Activated CD4-positive, alpha-beta T cell treated with anti-CD3 and anti-CD28 coated beads, Interleukin-2, amount 10 ng/mL, durations not matched to agents 7 days and 5 days (primary cell): ENCODE measurements around the gene EEF1AKMT2. TPM values are rescaled to one million over a fixed set of nuclear protein-coding genes. Genes with fewer than 3 reads are reported as not detected.
A peak's percentile ranks its signal among the peaks of the same experiment; 100 is the strongest.

Source experiments
- CTCF ChIA-PET: fragments of 350-600 bp; sonication (Branson Sonifier 250); formaldehyde crosslinking; loops from one replicate; lab custom pipeline; 2021; ENCODE audit warnings: antibody characterized with exemption; lab: Charles Lee
- POLR2A ChIA-PET: fragments of 350-600 bp; sonication (Branson Sonifier 250); formaldehyde crosslinking; loops from one replicate; lab custom pipeline; 2021; ENCODE audit warnings: antibody characterized with exemption; lab: Charles Lee
- DNase-seq: peaks from one replicate; pipeline ENCODE4 v3.0.0-alpha.2; 2020
- H3K27ac Mint-ChIP-seq: one replicate; pipeline ENCODE4 v1.8.0; 2021; ENCODE audit warnings: mild to moderate bottlenecking, moderate library complexity, mixed read lengths
- H3K27me3 Mint-ChIP-seq: one replicate; pipeline ENCODE4 v1.8.0; 2021; ENCODE audit warnings: mixed read lengths
- H3K36me3 Mint-ChIP-seq: one replicate; pipeline ENCODE4 v1.8.0; 2021; ENCODE audit warnings: low read depth, mixed read lengths
- H3K4me1 Mint-ChIP-seq: one replicate; pipeline ENCODE4 v1.8.0; 2021; ENCODE audit warnings: mixed read lengths
- H3K4me3 Mint-ChIP-seq: one replicate; pipeline ENCODE4 v1.8.0; 2021; ENCODE audit warnings: mild to moderate bottlenecking, moderate library complexity, mixed read lengths
- H3K9me3 Mint-ChIP-seq: one replicate; pipeline ENCODE4 v1.8.0; 2021; ENCODE audit warnings: mixed read lengths
- total RNA-seq, 2 experiments: library from RNA; stranded (reverse); gene quantifications; one replicate each; pipeline ENCODE4 v1.2.3, GENCODE V29; 2021

EEF1AKMT2 gene
- total RNA-seq, 2 experiments from 2014 or later, result 23.5 to 28.3 TPM

DNA sequence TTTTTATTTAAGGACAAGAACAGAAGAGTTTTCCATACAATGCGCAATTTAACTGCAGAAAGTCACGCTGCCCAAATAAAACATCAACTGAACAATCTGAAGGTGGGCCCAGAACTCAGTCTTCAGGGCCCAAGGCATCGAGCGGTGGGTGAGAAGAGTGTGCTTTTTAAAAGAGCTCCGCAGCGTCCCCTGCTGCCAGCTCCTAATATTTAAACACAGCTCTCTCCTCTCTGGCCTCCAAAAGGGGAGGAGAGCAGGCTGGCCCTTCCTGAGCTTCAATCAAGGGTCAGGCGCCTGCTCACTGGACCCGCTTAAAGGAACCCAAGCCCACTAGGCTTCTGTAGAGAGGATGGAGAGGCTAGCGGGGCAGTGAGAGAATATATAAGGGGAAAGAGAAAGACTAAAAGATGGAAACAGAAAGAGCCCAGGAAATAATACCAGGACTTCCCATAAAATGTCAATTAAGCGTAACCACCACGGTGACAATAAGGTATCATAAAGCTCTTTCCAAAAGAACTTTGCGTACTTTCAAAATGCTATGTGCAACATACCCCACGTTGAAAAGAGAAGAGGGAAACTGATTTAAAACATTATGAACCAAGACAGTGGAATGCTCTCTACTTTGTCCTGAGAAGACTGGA lies 50.3 kb downstream of the EEF1AKMT2 start:
- CTCF ChIA-PET, result interaction anchor here (0.7 to 3.9 kb wide), 43 partner anchors 8 to 270 kb away, joined by 3 to 29 read pairs (median 4); no protein-coding TSS in a partner anchor
- Mint-ChIP-seq H3K4me1 (peaks cover 75% of the 10 kb centered on the region), H3K4me3 (peak overlapping the region; percentile 98)

DNA sequence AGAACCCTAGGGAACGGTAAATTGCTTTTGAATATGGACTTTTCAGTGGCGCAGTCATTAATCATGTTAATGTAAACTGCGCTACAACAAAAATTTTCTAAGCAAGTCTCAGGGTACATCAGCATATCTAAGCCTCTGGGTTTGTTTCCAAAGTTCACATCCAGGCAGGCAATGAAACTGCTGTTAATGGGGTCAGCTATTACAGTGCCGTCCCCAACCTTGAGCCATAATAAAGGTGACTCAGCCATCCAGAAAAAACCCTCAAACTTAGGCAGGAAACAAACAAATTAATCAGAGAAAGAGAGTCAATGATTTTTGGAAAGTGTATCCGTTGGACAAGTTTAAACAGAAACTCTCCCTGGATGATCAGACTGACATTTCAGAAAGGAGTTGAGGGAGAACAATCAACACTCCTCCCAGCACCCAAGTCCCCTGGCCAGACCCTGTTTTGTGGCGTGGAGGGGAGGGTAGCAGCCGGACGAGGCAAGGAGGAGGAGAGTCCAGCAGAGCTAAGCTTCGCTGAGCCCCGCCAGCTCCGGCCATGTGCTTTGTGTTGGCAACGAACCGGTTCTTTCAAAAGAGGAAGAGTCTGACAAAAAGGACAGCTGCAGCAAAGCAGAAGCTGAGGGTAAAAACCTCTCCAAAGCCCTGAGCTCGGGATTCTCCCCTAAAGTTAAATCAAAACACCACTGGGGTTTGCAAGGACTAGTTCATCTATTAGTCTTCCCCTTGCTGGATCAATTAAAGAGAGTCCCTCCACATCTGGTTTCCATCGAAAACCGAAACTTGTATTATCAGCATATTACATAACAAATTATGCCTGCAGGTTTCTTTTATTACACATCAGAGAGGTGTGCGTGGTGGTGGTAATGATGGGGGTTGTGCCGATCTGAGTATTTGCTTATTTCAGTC lies 51.1 kb downstream of the EEF1AKMT2 start:
- Mint-ChIP-seq H3K4me3 (peak overlapping the region; percentile 98), H3K9me3 (no peaks in the 10 kb centered on the region), H3K4me1 (peaks cover 82% of the 10 kb centered on the region), H3K27me3 (peaks cover 9% of the 10 kb centered on the region), H3K36me3 (peaks cover 26% of the 10 kb centered on the region), H3K27ac (peak overlapping the region; percentile 81)
- ChIA-PET CTCF (interaction anchor here (0.7 to 3.9 kb wide), 42 partner anchors 9 to 213 kb away, joined by 3 to 29 read pairs (median 4); no protein-coding TSS in a partner anchor), POLR2A (interaction anchor here (0.6 to 1.0 kb wide), 3 partner anchors 69 to 176 kb away, joined by 3 to 4 read pairs (median 4); no protein-coding TSS in a partner anchor)
- DNase-seq, result no peak

More for the DNA sequence above, 50.3 kb downstream of the EEF1AKMT2 start:
- peak; percentile 79 for DNase-seq
- no peaks in the 10 kb centered on the region for H3K9me3 Mint-ChIP-seq
- H3K36me3 Mint-ChIP-seq, result peaks cover 22% of the 10 kb centered on the region
- POLR2A ChIA-PET, result interaction anchor here (0.9 to 1.0 kb wide), 2 partner anchors 20 to 70 kb away, joined by 3 to 4 read pairs; no protein-coding TSS in a partner anchor
- peak overlapping the region; percentile 81 for H3K27ac Mint-ChIP-seq
- H3K27me3 Mint-ChIP-seq, result peaks cover 9% of the 10 kb centered on the region

DNA sequence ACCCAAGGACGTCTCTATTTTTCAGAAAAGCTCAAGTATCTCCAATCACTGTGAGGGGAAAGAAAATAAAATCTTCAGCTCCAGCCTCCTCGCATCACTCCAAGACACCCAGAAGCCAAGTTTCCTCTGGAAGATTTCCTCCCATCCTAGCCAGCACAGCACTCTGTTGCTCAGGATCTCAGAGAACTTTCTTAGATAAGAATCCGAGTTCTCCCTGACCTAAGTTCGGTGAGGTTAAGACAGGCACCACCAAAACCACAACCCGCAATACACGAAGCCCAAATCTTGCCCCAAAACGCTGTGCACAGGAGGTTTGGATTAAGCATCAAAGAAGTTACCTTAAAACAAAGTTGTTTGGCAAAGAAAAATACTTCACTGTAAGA lies 51.7 kb downstream of the EEF1AKMT2 start:
- H3K27me3 Mint-ChIP-seq, result peaks cover 9% of the 10 kb centered on the region
- H3K4me1 Mint-ChIP-seq, result peaks cover 82% of the 10 kb centered on the region
- POLR2A ChIA-PET, result interaction anchor here (0.6 kb wide), 1 partner anchor 175 kb away, joined by 4 read pairs; no protein-coding TSS in a partner anchor
- peak overlapping the region; percentile 1 for H3K4me3 Mint-ChIP-seq
- DNase-seq, result no peak
- peak overlapping the region; percentile 67 for H3K27ac Mint-ChIP-seq
- H3K9me3 Mint-ChIP-seq, result no peaks in the 10 kb centered on the region
- CTCF ChIA-PET, result interaction anchor here (0.5 to 3.9 kb wide), 8 partner anchors 9 to 201 kb away, joined by 3 to 29 read pairs (median 7); no protein-coding TSS in a partner anchor
- H3K36me3 Mint-ChIP-seq, result peaks cover 29% of the 10 kb centered on the region

DNA sequence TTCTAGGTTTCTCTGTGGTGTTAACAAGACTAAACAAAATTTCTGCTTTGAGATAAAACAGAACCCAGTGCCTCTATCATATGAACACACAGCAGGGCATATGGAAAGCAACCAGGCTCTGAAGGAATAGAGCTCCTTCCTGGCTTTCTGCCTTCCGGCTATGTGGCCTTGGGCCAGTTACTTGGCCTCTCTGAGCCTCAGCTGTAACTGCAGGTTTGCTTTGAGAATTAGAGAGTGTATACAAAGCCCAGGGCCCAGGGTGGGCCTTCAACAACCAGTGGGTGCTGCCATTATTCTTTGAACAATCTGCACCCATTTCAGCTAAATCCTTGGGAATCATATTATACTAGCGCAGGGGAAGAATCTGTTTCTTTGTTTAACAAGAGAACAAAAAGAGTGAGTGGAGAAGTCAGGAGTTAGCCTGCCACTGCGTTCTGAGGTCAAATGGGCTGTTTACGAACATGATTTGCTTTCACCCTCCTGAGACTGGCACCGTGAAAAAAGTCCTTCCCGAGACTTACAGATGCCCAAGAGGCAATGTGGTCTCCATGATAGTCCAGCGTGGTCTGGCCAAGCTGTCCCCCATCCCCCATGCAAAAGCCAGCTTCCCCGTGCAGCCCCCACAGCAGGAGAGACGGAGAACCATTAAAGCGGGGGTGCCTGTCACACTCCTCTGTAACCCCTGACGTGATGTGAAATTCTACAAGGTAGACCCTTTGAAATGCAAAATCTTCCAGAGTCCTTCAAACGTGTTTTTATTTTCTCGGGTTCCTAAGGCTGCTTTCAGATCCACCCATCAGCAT lies 52.4 kb downstream of the EEF1AKMT2 start:
- DNase-seq, result no peak
- peaks cover 9% of the 10 kb centered on the region for H3K27me3 Mint-ChIP-seq
- peak overlapping the region; percentile 1 for H3K4me3 Mint-ChIP-seq
- no peaks in the 10 kb centered on the region for H3K9me3 Mint-ChIP-seq
- H3K27ac Mint-ChIP-seq, result peak overlapping the region; percentile 67
- ChIA-PET CTCF (interaction anchor here (0.5 to 3.9 kb wide), 6 partner anchors 8 to 201 kb away, joined by 3 to 27 read pairs (median 5); no protein-coding TSS in a partner anchor), POLR2A (no interaction called here)
- peaks cover 84% of the 10 kb centered on the region for H3K4me1 Mint-ChIP-seq
- peaks cover 29% of the 10 kb centered on the region for H3K36me3 Mint-ChIP-seq

DNA sequence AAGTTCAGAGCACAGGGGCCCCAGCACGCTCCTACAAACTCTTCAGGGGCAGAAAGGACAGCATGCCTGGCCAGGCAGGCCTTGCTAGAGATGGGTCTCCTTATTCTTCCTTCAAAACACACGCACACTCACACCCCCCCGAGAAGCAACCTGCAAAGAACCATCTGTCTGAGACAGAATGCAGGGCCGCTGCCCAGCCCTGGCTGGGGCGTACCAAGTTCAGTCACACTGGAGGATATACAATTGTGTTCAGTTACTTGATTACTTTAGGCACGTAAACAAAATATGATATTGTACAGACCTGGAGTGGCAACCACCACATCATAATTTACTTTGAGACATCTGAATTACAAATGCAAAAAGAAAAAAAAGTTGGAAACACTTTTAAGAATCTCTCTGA lies 53.2 kb downstream of the EEF1AKMT2 start:
- Mint-ChIP-seq H3K27ac (no peak overlapping the region), H3K27me3 (peaks cover 9% of the 10 kb centered on the region), H3K4me1 (peaks cover 93% of the 10 kb centered on the region), H3K9me3 (no peaks in the 10 kb centered on the region), H3K36me3 (peaks cover 35% of the 10 kb centered on the region), H3K4me3 (no peak overlapping the region)
- CTCF ChIA-PET, result interaction anchor here (1.2 kb wide), 1 partner anchor 20 kb away, joined by 6 read pairs; no protein-coding TSS in a partner anchor
- POLR2A ChIA-PET, result no interaction called here
- no peak for DNase-seq

DNA sequence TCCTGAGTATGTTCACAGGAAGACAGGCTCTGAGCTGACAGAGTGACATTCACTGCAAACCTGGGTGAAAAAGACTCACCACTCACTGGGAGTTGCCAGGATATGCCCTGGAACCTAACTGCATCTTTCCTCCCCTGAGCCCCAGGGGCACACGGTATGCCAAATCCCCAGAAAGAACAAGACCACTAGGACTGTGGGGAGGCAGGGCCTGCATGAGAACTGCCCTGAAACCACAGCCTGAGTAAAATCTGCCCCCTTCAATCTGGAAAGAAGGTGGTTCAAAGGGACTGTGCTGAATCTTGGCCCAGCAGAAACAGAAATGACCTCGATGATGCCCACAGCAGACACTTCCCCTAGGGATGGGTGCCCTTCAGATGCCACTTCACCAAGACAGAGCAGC lies 54.0 kb downstream of the EEF1AKMT2 start:
- Mint-ChIP-seq H3K27me3 (peaks cover 7% of the 10 kb centered on the region), H3K27ac (no peak overlapping the region), H3K36me3 (peaks cover 40% of the 10 kb centered on the region), H3K4me3 (no peak overlapping the region), H3K9me3 (no peaks in the 10 kb centered on the region), H3K4me1 (peaks cover 99% of the 10 kb centered on the region)
- ChIA-PET CTCF (interaction anchor here (1.0 to 1.7 kb wide), 2 partner anchors 18 to 22 kb away, joined by 4 to 5 read pairs; no protein-coding TSS in a partner anchor), POLR2A (no interaction called here)
- no peak for DNase-seq

DNA sequence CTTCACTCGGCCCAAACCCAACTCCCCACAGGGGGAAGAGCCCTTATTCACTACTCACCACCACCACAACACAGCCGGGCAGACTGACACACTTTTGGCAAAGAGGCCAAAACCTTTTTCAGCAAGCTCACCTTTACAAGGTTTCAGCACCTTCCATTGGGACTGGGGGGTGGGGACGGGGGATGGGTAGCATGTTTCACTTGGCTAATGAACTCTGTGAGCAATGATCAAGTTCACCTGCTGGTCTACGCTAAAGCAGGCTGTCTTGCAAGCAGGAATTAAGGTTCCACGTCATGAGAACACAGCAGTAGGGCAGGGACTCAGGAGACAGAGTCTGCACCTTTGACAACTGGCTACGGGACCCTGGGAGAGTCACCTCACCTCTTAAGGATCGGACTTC lies 54.5 kb downstream of the EEF1AKMT2 start:
- Mint-ChIP-seq H3K27me3 (peaks cover 4% of the 10 kb centered on the region), H3K36me3 (peaks cover 38% of the 10 kb centered on the region), H3K4me3 (no peak overlapping the region), H3K4me1 (peaks cover 99% of the 10 kb centered on the region), H3K9me3 (no peaks in the 10 kb centered on the region), H3K27ac (peak overlapping the region; percentile 22)
- ChIA-PET CTCF (interaction anchor here (1.0 to 1.7 kb wide), 3 partner anchors 9 to 22 kb away, joined by 3 to 5 read pairs (median 4); no protein-coding TSS in a partner anchor), POLR2A (no interaction called here)
- no peak for DNase-seq

DNA sequence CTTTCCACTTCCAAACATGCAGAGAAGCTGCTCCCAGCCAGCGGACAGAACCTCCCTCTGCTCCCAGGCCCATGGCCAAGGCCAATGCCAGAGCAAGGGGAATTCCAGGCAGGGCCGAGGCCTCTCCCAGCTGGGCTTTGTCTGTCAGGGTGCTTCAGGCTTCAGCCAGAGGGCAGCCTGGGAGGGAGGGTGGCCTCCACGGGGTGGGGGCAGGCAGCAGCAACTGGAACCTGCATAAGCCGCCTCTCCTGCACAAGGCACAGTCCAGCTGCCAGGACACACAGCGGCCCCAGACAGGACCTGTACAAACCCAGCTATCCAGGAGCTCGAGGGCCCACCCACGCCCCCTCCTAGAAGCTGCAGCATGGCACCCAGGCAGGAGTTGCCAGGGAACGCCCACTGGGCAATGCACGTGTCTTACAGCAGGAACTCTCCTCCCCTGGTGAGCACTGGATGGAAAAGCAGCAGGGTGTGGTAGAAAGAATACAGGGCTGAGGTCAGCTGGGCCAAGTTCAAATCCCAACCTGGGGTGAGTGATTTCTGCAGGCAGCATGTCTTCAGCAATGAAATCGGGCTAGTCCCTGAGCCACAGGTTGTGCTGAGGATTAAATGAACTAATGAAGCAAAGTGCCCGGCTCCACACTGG lies 55.1 kb downstream of the EEF1AKMT2 start:
- H3K9me3 Mint-ChIP-seq, result no peaks in the 10 kb centered on the region
- ChIA-PET POLR2A (no interaction called here), CTCF (interaction anchor here (1.4 to 1.7 kb wide), 2 partner anchors 8 to 21 kb away, joined by 3 to 4 read pairs; no protein-coding TSS in a partner anchor)
- peak overlapping the region; percentile 37 for H3K27ac Mint-ChIP-seq
- H3K4me1 Mint-ChIP-seq, result peaks cover 97% of the 10 kb centered on the region
- H3K36me3 Mint-ChIP-seq, result peaks cover 38% of the 10 kb centered on the region
- no peak overlapping the region for H3K4me3 Mint-ChIP-seq
- H3K27me3 Mint-ChIP-seq, result peaks cover 4% of the 10 kb centered on the region
- no peak for DNase-seq

DNA sequence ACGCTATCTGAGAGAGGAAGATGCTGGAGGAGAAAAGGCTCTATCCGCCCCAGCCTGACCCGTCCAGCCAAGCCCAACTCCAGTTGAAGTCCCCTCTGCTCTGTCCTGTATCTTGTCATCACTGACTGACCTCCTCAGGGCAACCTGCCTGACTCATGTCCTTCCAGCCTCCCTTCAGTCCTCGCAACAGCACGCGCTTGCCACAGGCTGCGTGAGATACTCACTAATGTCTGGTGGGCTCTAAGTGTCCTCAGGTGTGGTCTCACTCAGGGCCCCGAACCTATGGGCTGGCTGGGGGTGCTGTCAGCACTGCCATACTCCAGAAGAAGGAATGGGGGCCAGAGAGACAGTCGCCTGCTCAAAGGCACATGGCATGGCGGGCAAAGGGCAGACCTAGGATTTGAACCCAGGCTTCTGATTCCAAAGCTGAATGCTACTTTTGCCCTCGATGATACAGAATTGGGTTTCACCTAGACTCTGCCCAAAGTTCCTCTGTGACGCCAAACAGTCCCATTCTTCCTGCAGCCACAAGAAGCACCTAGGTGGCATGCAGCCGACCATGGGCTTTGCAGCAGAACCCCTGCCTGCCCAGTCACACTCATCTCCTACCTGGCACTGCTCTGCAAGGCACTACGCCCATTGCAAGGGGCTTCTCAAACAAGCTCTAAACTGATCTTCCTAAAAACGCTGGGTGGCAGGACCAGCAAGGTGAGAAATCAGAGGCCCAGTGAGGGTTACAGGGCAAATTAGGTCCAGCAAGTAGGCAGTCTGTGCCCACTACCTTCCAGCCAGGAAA lies 56.0 kb downstream of the EEF1AKMT2 start:
- DNase-seq, result no peak

DNA sequence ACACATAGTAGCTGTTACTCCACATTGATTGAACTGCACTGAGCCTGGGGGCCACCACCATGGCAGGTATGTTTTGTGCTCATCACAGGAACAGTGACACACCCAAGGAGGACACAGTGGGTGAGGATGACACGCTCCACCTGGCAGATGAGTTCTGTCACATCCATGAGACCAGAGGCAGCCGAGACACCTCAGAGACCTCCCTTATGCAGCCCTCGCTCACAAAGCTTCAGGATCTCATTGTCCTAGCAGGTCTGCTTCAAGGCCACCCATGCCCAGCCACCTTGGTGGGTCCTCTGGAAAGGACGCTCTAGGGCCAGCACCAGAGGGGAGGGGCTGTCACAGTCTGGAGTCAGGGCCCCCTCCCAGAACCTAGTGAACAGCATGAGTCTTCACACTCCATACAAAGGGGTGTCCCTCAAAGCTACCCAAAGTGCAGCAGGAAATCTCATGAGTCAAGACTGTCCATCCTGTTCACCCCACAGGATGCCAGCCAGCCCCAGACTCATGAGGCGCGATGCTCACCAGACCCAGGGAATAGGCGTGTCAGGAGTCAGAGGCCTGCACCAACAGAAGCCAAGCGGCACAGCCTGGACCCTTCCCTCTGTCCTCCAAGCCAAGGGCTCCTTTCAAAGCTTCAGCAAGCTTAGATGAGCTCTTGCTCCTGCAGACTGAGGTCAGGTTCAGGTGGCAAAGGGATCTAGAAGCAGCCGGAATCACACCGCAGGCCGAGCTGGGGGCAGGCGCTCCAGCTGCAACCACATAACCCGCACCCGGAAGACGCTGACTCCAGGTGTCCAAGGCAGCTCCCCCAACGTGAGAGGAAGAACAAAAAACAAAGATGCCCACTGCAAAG lies 57.1 kb downstream of the EEF1AKMT2 start:
- peaks cover 1% of the 10 kb centered on the region for H3K27me3 Mint-ChIP-seq
- H3K4me3 Mint-ChIP-seq, result peak overlapping the region; percentile 39
- CTCF ChIA-PET, result interaction anchor here (0.6 to 5.0 kb wide), 8 partner anchors 10 to 204 kb away, joined by 3 to 33 read pairs (median 6); no protein-coding TSS in a partner anchor
- H3K4me1 Mint-ChIP-seq, result peaks cover 90% of the 10 kb centered on the region
- H3K9me3 Mint-ChIP-seq, result no peaks in the 10 kb centered on the region
- DNase-seq, result no peak
- peaks cover 42% of the 10 kb centered on the region for H3K36me3 Mint-ChIP-seq
- H3K27ac Mint-ChIP-seq, result peak overlapping the region; percentile 90
- POLR2A ChIA-PET, result no interaction called here

More for the DNA sequence above, 56.0 kb downstream of the EEF1AKMT2 start:
- Mint-ChIP-seq H3K27me3 (peaks cover 4% of the 10 kb centered on the region), H3K9me3 (no peaks in the 10 kb centered on the region), H3K4me3 (no peak overlapping the region), H3K27ac (peak overlapping the region; percentile 37), H3K36me3 (peaks cover 35% of the 10 kb centered on the region), H3K4me1 (peaks cover 91% of the 10 kb centered on the region)
- ChIA-PET POLR2A (no interaction called here), CTCF (interaction anchor here (1.4 to 5.0 kb wide), 3 partner anchors 7 to 20 kb away, joined by 3 to 33 read pairs (median 4); no protein-coding TSS in a partner anchor)
